OCI-LY7 (cell line): ENCODE measurements around the gene TNRC6C. TPM values are rescaled to one million over a fixed set of nuclear protein-coding genes. Genes with fewer than 3 reads are reported as not detected.
"Not testable (repeated sequence)": the region's sequence is repeated elsewhere in the genome, so short reads cannot be mapped to it uniquely, and the experiment has no call there.

ENCODE experiments used
- BruUV-seq: library from RNA; stranded (reverse); fragments of 400-500 nt; replicated peaks from 2 replicates; lab custom pipeline; 2021; lab: Mats Ljungman, UMichigan
- CTCF ChIA-PET: fragments of 300-600 bp; sonication (Branson Sonifier 250); formaldehyde crosslinking; loops from one replicate; lab custom pipeline; 2022; ENCODE audit warnings: antibody characterized with exemption; ENCODE audit not compliant: unreplicated experiment; lab: Charles Lee
- POLR2A ChIA-PET: fragments of 300-600 bp; sonication (Branson Sonifier 250); formaldehyde crosslinking; loops from one replicate; lab custom pipeline; 2022; ENCODE audit warnings: antibody characterized with exemption; lab: Charles Lee
- DNase-seq: peaks from one replicate; pipeline ENCODE4 v3.0.0-alpha.2; 2015; ENCODE audit warnings: low spot score
- H2AFZ ChIP-seq: fragments of 200-600 bp; sonication (generic), shearing (Covaris generic); 2 replicates; pipeline ENCODE4 v1.6.1; 2014; ENCODE audit warnings: mild to moderate bottlenecking, antibody characterized with exemption, low read length, moderate library complexity
- H3K27ac ChIP-seq: fragments of 200-600 bp; sonication (generic); 2 replicates; pipeline ENCODE4 v1.5.1; 2014; ENCODE audit warnings: mixed run types, low read depth, mild to moderate bottlenecking, moderate library complexity, low read length, inconsistent platforms; ENCODE audit not compliant: poor library complexity, severe bottlenecking
- H3K36me3 ChIP-seq: fragments of 200-600 bp; sonication (generic); 2 replicates; pipeline ENCODE4 v1.6.1; 2014; ENCODE audit warnings: mild to moderate bottlenecking, antibody characterized with exemption, low read length, moderate library complexity, mixed read lengths; ENCODE audit not compliant: insufficient read depth
- H3K4me1 ChIP-seq: fragments of 200-600 bp; sonication (generic); 2 replicates; pipeline ENCODE4 v1.5.1; 2014; ENCODE audit warnings: mild to moderate bottlenecking, low read length; ENCODE audit not compliant: insufficient read depth, poor library complexity, severe bottlenecking
- H3K4me2 ChIP-seq: fragments of 200-600 bp; sonication (generic); 2 replicates; pipeline ENCODE4 v1.6.1; 2014; ENCODE audit warnings: mild to moderate bottlenecking, low read length
- H3K4me3 ChIP-seq: fragments of 200-600 bp; sonication (generic); 2 replicates; pipeline ENCODE4 v1.5.1; 2014; ENCODE audit warnings: mild to moderate bottlenecking, low read depth, low read length; ENCODE audit not compliant: poor library complexity, severe bottlenecking
- H3K79me2 ChIP-seq: fragments of 200-600 bp; sonication (generic); 2 replicates; pipeline ENCODE4 v1.6.1; 2016; ENCODE audit warnings: low read depth, mild to moderate bottlenecking, low read length, moderate library complexity, mixed read lengths; ENCODE audit not compliant: insufficient read depth
- H3K9me2 ChIP-seq: fragments of 200-600 bp; sonication (generic); 2 replicates; pipeline ENCODE4 v1.6.1; 2016; ENCODE audit warnings: mild to moderate bottlenecking, low read length, mixed read lengths; ENCODE audit not compliant: insufficient read depth
- H3K9me3 ChIP-seq: fragments of 200-600 bp; sonication (generic); 2 replicates; pipeline ENCODE4 v1.6.1; 2014; ENCODE audit warnings: mild to moderate bottlenecking, mixed run types, low read length, mixed read lengths
- H4K20me1 ChIP-seq: fragments of 200-600 bp; sonication (generic); 2 replicates; pipeline ENCODE4 v1.6.1; 2014; ENCODE audit warnings: mild to moderate bottlenecking, antibody characterized with exemption, low read length, moderate library complexity, mixed read lengths; ENCODE audit not compliant: insufficient read depth
- CTCF ChIP-seq: fragments of 200-600 bp; sonication (generic); conservative IDR thresholded peaks from 2 replicates; pipeline ENCODE4 v1.5.1; 2014; ENCODE audit warnings: mild to moderate bottlenecking, antibody characterized with exemption, low read length, moderate library complexity, mixed read lengths
- EZH2phosphoT487 ChIP-seq: fragments of 200-600 bp; sonication (generic); IDR thresholded peaks from 2 replicates; pipeline ENCODE4 v1.6.1; 2018; ENCODE audit warnings: low read depth, borderline replicate concordance, mild to moderate bottlenecking, mixed run types, antibody characterized with exemption, low read length, moderate library complexity, mixed read lengths
- intact Hi-C: fragments of 100-400 bp; cut with micrococcal nuclease; formaldehyde crosslinking; loops from one replicate; pipeline ENCODE4 v1.10.0; 2022; ENCODE audit not compliant: unreplicated experiment
- total RNA-seq, 2 experiments: library from RNA; depleted of rRNA in 1 of 2; stranded (reverse); fragments of >200 nt in 1 of 2; shearing (Covaris generic) in 1 of 2; gene quantifications; 2 replicates each; pipeline ENCODE4 v1.2.3, GENCODE V29; 2014 to 2022

TNRC6C gene
- total RNA-seq, 2 experiments from 2014 or later = 8.5 to 25.2 TPM

- Histone ChIP-seq H3K4me2 (no peak overlapping the region), H4K20me1 (no peaks in the 10 kb centered on the region), H3K79me2 (no peaks in the 10 kb centered on the region), H3K27ac (no peak overlapping the region), H3K4me3 (no peak overlapping the region), H2AFZ (no peak overlapping the region), H3K4me1 (no peaks in the 10 kb centered on the region), H3K36me3 (no peaks in the 10 kb centered on the region), H3K9me3 (no peaks in the 10 kb centered on the region), H3K9me2 (no peaks in the 10 kb centered on the region)
- intact Hi-C loops = no loop called here
- BruUV-seq = no TSS peak
- ChIA-PET POLR2A (no interaction called here), CTCF (no interaction called here)
- no peak for TF ChIP-seq CTCF
- no peak for TF ChIP-seq EZH2phosphoT487
- DNase-seq = no peak
Measured at GRCh38 chr17:77935121-77935571, 23.4 kb upstream of the TNRC6C start.

- BruUV-seq, DNase-seq, H3K4me1 ChIP-seq, H3K9me3 ChIP-seq, H3K79me2 ChIP-seq, H3K36me3 ChIP-seq, H3K9me2 ChIP-seq, H3K4me3 ChIP-seq, POLR2A ChIA-PET, H2AFZ ChIP-seq, CTCF ChIA-PET, H4K20me1 ChIP-seq, H3K27ac ChIP-seq, H3K4me2 ChIP-seq, intact Hi-C loops: not testable (repeated sequence)
Measured at GRCh38 chr17:77935744-77936143, 22.8 kb upstream of the TNRC6C start.

- POLR2A ChIA-PET = no interaction called here
- CTCF ChIA-PET = no interaction called here
Measured at GRCh38 chr17:77936881-77937280, 21.6 kb upstream of the TNRC6C start.

More at GRCh38 chr17:77936881-77937280, 21.6 kb upstream of the TNRC6C start:
- H3K27ac ChIP-seq = no peak overlapping the region
- intact Hi-C loops = no loop called here
- no peaks in the 10 kb centered on the region for H3K9me2 ChIP-seq
- H2AFZ ChIP-seq = no peak overlapping the region
- TF ChIP-seq EZH2phosphoT487 (no peak), CTCF (no peak)
- BruUV-seq = no TSS peak
- no peaks in the 10 kb centered on the region for H4K20me1 ChIP-seq
- no peaks in the 10 kb centered on the region for H3K36me3 ChIP-seq
- no peaks in the 10 kb centered on the region for H3K79me2 ChIP-seq
- H3K4me3 ChIP-seq = no peak overlapping the region
- H3K9me3 ChIP-seq = no peaks in the 10 kb centered on the region
- DNase-seq = no peak
- no peaks in the 10 kb centered on the region for H3K4me1 ChIP-seq
- H3K4me2 ChIP-seq = no peak overlapping the region
